HUES6 (cell line): ENCODE measurements around the gene RYR3.
"Not testable (repeated sequence)": the region's sequence is repeated elsewhere in the genome, so short reads cannot be mapped to it uniquely, and the experiment has no call there.

ENCODE experiments used
- H3K27ac ChIP-seq: 2 replicates; pipeline ENCODE4 v1.7.0; 2013; ENCODE audit warnings: low read depth, mild to moderate bottlenecking, low read length, inconsistent platforms
- H3K27me3 ChIP-seq: 2 replicates; pipeline ENCODE4 v1.6.1; 2013; ENCODE audit warnings: low read length; ENCODE audit not compliant: control insufficient read depth, insufficient read depth
- H3K36me3 ChIP-seq: 2 replicates; pipeline ENCODE4 v1.6.1; 2013; ENCODE audit warnings: low read length; ENCODE audit not compliant: control insufficient read depth, insufficient read depth
- H3K4me1 ChIP-seq: 2 replicates; pipeline ENCODE4 v1.6.1; 2013; ENCODE audit warnings: low read length; ENCODE audit not compliant: control insufficient read depth, insufficient read depth
- H3K4me3 ChIP-seq: 2 replicates; pipeline ENCODE4 v1.5.1; 2013; ENCODE audit warnings: low read depth, low read length
- H3K9ac ChIP-seq: one replicate; pipeline ENCODE4 v1.6.1; 2013; ENCODE audit warnings: mild to moderate bottlenecking, low read length
- H3K9me3 ChIP-seq: 2 replicates; pipeline ENCODE4 v1.6.1; 2013; ENCODE audit warnings: low read depth, low read length; ENCODE audit not compliant: control insufficient read depth, insufficient read depth

RYR3 gene

DNA sequence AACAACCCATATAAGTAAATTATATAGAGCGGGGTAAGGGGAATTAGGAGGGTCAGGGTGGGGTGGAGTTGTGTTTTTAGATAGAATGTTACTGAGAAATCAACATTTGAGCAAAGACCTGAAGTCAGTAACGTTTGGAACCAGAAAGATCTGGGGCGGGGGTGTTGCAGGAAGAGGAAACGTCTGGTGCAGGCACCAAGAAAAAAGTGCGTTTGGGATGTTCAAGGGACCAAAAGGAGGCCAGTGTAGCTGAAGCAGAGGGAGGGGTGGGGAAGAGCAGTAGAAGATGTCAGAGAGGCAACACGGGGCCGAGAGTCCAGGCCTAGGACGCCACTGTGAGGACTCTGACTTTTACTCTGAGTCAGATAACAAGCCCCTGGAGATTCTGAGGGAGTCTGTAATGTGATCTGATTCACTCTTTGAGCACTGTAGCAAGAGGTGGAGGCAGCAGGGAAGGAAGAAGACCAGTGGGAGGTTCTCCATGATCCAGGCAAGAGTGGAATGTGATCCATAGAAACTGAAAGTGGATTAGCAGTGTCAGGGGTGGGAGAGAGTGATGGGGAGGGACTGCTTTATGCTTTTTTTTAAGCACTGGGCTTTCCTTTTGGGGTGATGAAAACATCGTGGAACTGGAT is 478.3 kb downstream of the RYR3 start:
- no peak overlapping the region for H3K27ac ChIP-seq
- no peaks in the 10 kb centered on the region for H3K9me3 ChIP-seq
- H3K27me3 ChIP-seq = no peaks in the 10 kb centered on the region
- H3K4me1 ChIP-seq = no peaks in the 10 kb centered on the region
- H3K36me3 ChIP-seq = no peaks in the 10 kb centered on the region
- H3K9ac ChIP-seq = no peak overlapping the region
- no peak overlapping the region for H3K4me3 ChIP-seq

DNA sequence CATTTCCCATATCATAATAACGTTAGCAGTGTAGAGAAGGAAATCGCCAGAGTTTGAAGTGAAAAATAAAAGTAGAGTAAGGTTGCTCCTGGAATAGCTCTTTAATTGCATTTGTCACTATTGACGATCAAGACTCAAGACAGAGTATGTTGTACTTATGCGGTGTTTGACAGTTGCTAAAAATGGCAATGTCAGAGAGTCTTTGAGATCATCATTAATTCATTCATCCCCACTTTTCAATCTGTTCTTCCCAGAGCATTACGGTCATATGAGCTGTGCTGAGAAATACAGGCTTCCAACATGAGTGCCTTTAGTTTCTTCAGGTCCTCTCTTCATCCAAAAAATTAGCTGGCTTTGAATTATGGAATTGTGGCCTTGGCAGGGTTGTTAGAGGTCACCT is 483.7 kb downstream of the RYR3 start:
- Histone ChIP-seq H3K4me1 (no peaks in the 10 kb centered on the region), H3K9ac (no peak overlapping the region), H3K27me3 (no peaks in the 10 kb centered on the region)

DNA sequence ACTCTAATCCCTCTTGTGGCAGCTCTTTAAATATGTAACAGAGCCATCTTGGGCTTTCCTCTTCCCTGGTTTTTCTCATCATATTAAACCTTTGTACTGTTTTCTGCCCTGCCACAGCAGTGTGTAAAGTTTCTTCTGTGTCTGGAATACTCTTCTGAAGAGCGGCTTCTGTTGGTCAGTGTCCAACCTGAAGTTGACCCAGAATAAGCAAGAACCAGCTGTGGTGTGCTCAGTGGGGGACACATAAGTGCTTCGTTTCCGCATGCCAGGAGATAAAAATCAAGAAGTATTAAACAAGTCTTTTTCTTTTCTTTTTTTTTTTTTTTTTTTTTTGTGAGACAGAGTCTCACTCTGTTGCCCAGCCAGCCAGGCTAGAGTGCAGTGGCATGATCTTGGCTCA is 484.3 kb downstream of the RYR3 start:
- H3K9me3 ChIP-seq = no peaks in the 10 kb centered on the region
- H3K4me3 ChIP-seq = no peak overlapping the region
- no peaks in the 10 kb centered on the region for H3K4me1 ChIP-seq
- no peak overlapping the region for H3K27ac ChIP-seq
- no peaks in the 10 kb centered on the region for H3K36me3 ChIP-seq
- H3K27me3 ChIP-seq = no peaks in the 10 kb centered on the region
- no peak overlapping the region for H3K9ac ChIP-seq

More for the DNA sequence above, 483.7 kb downstream of the RYR3 start:
- H3K27ac ChIP-seq = no peak overlapping the region
- no peaks in the 10 kb centered on the region for H3K36me3 ChIP-seq
- H3K4me3 ChIP-seq = no peak overlapping the region
- no peaks in the 10 kb centered on the region for H3K9me3 ChIP-seq

DNA sequence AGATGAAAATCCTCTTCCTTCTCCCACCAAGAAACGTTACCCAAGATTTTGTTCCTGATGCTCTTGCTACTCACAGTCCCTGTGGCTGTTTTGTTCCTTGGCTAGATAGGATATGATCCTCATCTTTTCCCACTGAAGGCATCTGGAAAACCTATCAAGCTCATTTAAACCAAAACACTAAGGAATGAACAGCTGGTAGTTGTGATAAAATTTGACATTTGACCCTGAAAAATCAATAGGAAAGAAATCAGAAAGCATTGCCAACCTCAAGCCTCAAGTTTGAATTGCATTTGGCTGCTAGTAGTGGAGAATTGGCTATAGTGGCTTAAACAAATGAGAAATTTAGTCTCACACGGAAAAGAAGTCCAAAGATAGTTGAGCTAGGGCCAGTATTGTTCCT is 486.9 kb downstream of the RYR3 start:
- Histone ChIP-seq H3K9ac (no peak overlapping the region), H3K4me3 (no peak overlapping the region), H3K9me3 (no peaks in the 10 kb centered on the region), H3K36me3 (no peaks in the 10 kb centered on the region), H3K4me1 (0 out of 2 replicates have a peak, but pooled peaks cover 2% of the 10 kb centered on the region), H3K27me3 (no peaks in the 10 kb centered on the region), H3K27ac (no peak overlapping the region)

DNA sequence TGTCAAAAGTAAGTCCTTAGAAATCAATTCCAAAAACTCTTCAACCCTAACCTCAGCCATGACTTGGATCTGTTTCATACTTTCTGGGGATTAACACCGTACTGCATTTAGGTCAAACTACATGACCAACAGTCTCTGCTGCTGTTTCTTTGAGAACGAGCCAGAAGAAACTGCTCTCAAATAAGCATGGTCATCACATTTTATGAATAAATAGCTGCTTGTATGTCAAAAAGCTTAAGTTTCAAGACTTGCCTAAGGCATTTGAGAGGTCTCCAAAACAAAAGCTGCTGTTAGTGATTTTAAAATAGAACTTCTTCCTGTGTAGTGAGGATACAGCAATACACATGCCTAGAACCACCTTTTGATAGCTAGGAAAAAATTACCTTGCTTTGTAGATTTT is 491.2 kb downstream of the RYR3 start:
- Histone ChIP-seq H3K9ac (no peak overlapping the region), H3K9me3 (no peaks in the 10 kb centered on the region), H3K27me3 (no peaks in the 10 kb centered on the region), H3K4me1 (0 out of 2 replicates have a peak, but pooled peaks cover 2% of the 10 kb centered on the region), H3K27ac (no peak overlapping the region), H3K4me3 (no peak overlapping the region), H3K36me3 (no peaks in the 10 kb centered on the region)

DNA sequence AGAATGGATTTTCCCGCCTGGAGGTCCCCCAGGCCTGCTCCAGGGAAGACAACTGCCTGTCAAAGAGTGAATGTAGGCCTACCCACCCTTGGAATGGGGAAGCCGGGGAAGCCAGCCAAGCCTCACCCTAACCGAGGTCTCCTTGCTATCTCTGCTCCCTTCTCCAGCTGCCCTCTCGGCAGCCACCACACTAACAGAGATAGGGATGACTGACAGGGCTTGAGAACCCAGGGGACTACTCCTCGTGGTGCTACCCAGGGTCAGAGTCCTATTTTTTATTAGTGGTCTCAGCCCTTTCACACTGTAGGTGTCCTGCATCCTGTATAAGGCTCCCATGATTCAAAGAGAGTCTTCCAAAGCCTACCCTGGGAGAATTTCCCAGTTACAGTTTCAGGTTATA is 496.9 kb downstream of the RYR3 start:
- no peaks in the 10 kb centered on the region for H3K27me3 ChIP-seq
- H3K36me3 ChIP-seq = no peaks in the 10 kb centered on the region
- no peak overlapping the region for H3K4me3 ChIP-seq
- H3K27ac ChIP-seq = no peak overlapping the region
- H3K9ac ChIP-seq = no peak overlapping the region
- H3K4me1 ChIP-seq = no peaks in the 10 kb centered on the region
- no peaks in the 10 kb centered on the region for H3K9me3 ChIP-seq

DNA sequence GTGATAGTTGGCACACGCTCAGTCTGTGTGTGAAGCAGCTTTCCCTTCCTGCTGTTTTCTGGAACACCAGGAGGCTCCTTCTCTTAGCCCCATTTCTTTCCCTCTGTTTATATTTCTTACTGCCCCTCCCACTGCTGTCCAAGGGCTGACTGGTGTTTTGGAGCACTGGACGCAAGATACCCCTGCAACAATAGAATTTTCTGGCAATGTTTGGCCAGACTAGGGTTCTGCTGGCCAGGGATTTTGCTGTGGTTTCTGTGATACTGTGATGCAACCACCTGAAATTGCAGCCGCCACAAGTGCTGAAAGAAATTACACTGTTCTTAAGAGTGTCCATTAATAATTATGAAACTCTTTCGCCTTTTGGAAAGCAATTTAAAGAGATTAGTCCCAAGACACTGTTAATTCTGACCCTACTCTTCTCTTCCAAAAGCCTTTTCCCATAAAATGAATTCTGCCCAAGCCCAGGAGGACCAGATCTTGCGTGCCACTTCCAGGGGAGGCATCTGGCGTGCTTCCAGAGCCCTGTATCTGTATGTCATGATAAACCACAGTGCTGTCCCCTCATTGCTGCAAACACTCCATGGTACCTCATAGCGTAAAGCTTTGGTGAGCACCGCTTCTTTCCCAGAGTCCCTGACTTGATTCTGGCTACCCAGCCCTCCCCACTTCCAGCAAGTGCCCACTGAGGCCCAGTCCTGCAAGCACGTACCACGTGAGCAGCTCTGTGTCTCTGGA is 498.1 kb downstream of the RYR3 start:
- Histone ChIP-seq H3K27me3 (no peaks in the 10 kb centered on the region), H3K4me1 (no peaks in the 10 kb centered on the region), H3K4me3 (no peak overlapping the region), H3K9me3 (no peaks in the 10 kb centered on the region), H3K27ac (no peak overlapping the region), H3K36me3 (no peaks in the 10 kb centered on the region), H3K9ac (no peak overlapping the region)

DNA sequence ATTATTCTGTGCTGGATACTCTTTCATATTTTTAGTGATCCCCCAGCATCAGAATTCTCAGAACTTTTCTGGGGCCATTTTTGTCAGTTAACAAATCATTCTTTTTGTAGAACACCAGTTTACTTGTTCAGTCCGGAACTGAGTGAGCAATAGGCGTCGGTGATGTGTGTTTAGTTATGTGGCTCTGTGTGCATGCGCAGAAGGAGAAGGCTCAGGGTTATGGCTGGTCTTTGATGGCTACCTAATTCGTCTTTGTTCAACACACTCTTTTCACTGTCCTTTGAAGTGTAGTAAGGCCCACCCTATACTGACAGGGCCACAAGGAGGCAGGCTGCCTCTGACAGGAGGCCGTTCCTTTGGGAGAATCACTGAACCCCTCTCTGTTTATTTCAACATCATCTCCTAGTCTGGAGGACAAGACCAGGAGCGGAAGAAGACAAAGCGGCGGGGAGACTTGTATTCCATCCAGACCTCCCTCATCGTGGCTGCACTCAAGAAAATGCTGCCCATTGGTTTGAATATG is 499.4 kb downstream of the RYR3 start:
- Histone ChIP-seq H3K4me3 (no peak overlapping the region), H3K27me3 (no peaks in the 10 kb centered on the region), H3K4me1 (no peaks in the 10 kb centered on the region), H3K27ac (no peak overlapping the region), H3K9me3 (no peaks in the 10 kb centered on the region), H3K36me3 (no peaks in the 10 kb centered on the region), H3K9ac (no peak overlapping the region)

DNA sequence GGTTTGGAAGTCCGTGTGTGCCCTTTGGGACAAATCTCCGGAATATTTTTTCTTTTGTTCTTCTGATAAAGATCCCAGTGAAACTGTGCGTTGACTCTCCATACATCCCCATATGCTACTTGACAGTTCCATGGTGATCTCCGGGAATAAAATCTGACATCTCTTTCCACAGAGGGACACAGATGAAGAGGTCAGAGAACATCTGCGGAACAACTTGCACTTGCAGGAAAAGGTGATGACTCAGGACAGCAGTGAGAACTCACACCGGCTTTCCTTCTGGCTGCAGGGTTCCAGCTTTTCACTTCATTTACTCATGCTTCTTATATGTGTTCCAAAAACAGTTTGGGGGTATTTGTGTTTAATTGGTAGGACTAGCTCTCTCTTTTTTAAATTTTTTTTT is 500.0 kb downstream of the RYR3 start:
- Histone ChIP-seq H3K9ac (no peak overlapping the region), H3K27me3 (no peaks in the 10 kb centered on the region), H3K36me3 (no peaks in the 10 kb centered on the region), H3K4me3 (no peak overlapping the region), H3K9me3 (no peaks in the 10 kb centered on the region), H3K27ac (no peak overlapping the region), H3K4me1 (no peaks in the 10 kb centered on the region)

DNA sequence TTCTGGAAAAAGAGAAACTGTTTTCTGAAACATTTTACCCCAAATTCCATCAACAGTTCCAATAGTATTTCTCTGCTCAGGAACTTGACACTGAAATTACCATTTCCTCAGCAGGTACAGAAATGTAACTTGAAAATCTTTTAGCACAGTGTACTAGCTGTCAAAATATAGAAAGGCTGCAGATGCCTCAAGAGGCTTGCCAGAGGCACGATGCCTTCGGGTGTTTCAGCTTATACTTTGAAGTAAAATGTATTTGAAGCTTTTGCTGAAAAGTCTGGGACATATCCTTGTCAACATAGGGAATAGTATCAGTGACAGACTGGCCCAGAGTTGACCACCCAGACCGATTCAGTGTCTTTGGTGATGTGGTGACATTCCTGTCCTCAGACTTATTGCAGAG is 503.1 kb downstream of the RYR3 start:
- Histone ChIP-seq H3K9me3 (no peaks in the 10 kb centered on the region), H3K4me3 (no peak overlapping the region), H3K27me3 (no peaks in the 10 kb centered on the region), H3K36me3 (no peaks in the 10 kb centered on the region), H3K9ac (no peak overlapping the region), H3K4me1 (no peaks in the 10 kb centered on the region), H3K27ac (no peak overlapping the region)

DNA sequence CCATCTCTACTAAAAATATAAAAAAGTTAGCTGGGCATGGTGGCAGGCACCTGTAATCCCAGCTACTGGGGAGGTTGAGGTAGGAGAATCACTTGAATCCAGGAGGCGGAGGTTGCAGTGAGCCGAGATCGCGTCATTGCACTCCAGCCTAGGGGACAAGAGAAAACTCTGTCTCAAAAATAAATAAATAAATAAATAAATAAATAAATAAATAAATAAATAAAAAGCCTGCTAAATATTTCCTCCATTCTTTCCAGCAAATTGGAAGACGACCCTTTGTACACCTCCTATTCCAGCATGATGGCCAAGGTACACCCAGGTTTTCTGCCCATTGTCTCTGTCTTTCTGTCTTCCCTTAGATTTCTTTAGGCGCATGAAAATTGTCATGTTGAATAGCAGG is 508.7 kb downstream of the RYR3 start:
- H3K36me3 ChIP-seq, H3K27ac ChIP-seq, H3K4me1 ChIP-seq, H3K9me3 ChIP-seq, H3K27me3 ChIP-seq, H3K9ac ChIP-seq, H3K4me3 ChIP-seq: not testable (repeated sequence)
